ENCODE measurements around the gene LYSMD2. TPM values are rescaled to one million over a fixed set of nuclear protein-coding genes. Genes with fewer than 3 reads are reported as not detected.
A peak's percentile ranks its signal among the peaks of the same experiment; 100 is the strongest.

Gene LYSMD2
- total RNA-seq, 1 donor from 2014 or later, result 33.4 TPM

DNA sequence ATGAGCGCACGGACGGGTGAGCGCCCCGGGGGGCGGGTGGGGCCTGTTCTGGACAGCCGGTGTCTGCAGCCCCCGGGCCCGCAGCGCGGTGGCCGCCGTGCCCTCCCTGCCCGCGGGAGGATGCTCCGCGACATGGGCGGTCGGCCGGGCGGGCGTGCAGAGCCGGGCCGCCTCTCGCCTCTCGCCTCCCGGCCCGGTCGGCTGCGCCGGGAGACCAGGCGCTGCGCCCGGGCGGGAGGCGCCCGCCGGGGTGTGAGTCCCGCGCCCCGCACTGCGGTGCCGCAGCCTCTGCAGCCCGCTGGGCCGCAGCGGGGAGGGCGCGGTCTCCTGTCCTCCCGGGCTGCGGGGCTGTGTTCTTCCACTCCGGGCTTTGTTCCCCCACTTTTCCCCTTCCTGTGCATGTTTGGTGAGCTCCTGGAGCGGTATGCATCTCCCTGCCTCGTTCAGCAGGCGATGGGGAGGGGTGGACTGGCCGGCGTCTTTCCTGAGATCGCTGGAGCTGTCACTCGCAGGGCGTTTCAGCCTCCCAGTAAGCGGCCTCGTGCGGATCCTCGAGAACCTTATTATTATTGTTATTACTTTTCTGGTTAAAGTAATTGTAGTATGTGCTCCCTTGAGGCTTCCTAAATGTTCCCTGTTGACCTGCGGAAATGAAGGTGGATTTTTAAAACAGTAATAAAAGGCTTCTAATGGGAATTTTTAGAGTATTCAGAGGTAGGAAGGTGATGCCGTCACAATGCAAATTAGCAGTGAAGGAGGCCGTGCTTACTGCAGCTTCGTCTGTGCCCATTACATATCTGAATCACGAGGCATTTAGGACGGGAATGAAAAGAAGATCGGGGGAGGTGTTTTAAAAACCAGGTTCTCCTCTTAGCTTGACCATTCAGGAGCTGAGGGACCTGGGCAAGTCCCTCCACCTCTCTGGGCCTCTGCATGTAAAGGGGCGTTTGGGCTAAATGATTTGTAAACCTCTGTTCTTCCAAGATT, 14.5 kb upstream of the LYSMD2 start:
- DNase-seq, result peak; percentile 56

DNA sequence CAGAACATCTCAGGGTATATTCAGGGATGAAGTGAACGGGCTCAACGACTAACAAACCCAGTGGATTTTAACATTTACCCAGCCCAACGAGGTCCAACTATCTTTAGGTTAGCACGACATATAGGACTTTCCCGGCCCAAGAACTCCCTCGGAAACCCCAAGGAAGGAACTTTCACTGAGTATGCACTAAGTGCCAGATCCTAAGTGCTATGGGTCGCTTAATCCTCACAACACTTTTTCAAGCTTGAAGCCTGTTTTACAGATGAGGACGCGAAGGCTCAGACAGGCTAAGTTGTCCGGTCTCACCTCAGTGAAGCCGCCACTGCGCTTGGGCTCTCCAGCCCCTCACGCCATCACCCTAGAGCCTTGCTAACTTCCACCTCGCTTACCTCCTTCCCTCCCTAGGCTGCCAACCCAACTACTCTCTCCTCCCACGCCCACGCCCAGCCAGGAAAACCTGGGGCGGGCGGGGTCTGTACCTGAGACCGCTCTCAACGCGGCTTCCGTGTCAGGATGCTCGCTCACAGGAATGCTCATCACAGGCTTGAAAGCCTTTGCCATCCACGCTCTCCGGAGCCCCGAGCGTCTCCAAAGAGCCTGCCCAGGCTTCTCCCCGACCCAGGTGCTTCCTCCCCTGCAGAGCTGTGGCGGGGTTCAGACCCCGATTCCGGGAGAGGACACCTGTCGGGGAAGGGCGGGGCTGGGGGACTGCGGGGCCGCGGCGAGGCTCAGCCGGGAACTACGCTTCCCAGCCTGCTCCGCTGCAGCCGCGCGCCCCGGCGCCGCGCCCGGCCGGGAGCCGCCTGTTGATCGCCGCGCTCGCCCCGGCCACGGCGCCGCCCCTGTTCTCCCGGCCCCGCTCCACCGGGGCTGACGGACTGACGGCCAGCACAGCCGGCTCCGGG, 13.6 kb upstream of the LYSMD2 start, which contains the start of gene TMOD2:
TSS of gene TMOD2 (plus strand) at position 806 of the 905 bp plus-strand sequence. CDS start 14,845 bp downstream, outside the sequence.
- DNase-seq, result peak; percentile 49

DNA sequence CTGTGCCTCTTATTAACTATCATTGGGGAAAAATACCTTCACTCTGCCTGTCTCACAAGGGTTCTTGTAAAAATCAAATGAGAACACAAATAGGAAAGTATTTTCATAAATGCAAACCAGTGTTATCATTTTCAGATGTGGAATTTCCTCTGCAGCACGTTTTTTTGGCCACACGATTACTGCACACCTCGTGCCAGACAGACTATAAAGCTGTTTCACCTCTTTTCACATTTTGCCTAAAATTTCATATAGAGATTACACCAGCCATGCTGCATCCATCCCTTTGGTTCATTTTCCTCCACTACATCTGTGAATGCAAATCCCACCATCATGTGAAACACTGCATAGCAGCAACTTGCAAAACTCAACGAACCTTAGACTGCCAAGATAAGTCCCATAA, 12.7 kb upstream of the LYSMD2 start:
- no peak for DNase-seq

DNA sequence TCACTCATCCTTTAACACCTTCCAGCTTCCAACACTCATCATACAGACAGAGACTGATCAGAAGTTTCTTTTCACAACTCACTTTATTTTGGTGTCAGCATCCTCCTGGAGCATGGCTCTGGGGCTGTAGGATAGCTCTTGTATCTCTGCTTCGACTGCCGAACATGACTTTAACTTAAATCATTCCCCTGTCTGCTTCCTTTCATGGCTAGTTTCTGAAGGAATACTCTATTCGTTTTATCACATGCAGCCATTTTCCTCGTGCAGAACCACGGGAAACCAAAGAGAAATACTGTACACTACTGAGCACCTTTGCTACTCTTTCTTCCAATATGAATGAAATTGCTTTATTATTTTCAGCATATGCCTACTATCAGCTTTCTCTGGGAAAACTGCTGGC, 11.9 kb upstream of the LYSMD2 start:
- no peak for DNase-seq

DNA sequence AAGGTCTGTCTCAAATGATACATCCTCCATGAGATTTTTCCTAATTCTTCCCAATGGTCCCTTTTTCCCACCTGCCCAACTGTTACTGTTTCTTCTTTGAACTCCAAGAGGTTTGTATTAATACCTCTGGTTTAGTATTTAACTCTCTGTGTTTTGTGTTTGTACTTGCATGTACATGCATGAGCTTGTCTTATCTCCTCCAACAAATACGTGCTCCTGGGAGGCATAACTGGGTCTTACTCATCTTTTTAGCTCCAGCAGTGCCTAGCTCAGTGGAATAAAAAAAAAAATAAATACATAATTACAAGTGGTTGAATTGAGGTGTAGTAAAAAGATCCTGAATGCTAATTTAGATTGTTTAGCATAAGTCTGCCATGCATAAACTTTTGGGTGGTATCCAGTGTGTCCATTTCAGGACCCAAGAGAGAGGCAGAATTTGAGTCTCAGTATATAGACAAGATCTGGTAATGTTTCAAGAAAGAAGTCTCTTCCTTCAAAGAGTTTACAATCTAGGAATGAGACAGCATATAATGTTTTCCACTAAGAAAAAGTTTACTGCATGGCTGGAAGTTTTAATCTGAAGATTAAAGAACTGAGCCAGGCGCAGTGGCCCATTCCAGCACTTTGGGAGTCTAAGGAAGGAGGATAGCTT, 1.7 kb upstream of the LYSMD2 start:
- no peak for DNase-seq

DNA sequence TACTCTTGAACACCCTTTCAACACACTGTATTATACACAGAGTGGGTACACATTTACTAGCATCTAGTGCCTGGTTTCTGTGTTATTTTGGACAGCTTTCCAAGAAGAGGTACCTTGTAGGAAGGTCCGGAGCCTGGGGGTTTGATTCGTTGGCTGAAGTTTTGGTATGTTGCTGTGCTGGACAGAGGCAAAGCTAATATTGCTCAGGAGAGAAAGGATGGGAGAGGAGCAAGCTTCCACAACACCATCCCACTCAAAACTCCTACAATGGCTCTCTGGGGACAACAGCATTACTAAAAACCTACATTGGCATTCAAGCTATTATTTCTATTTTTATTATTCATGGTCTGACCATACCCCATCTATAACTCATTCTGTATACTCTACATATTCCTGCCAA, 1.1 kb upstream of the LYSMD2 start:
- DNase-seq, result no peak

DNA sequence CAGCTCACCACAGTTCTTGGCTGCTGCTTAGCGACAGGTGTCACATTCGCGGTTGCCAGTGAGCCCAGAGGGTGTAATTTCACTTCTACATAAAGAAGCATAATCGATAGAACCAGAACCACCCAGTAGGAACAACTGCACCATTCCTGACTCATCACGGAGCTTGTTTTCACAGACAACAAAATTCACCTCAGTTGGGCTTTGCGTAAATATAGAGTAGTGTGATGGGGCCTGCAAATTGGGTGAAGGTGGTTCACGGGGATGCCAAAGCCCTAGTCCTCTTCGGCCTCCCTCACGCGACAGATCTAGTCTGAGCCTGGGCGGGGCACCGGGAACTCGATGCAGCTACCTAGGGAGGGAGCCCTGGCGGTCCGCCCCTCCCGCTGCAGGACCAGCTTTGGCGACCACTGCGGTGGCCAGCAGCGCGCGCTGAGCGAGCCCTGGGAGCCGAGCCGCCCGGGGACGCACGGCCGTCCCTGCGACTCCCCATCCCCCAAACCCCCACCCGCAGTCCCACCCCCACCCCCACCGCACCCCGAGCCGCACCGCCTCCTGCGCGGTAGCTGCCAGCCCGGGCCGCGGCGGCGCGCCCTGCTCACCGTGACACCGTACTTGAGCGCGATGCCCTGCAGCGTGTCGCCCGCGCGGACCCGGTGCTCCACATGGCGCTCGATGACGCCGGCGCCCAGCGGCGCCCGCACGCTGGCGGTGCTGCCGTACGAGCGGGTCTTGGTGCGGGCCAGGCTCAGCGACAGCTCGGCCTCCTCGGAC, 519 bp downstream of the LYSMD2 start:
- peak; percentile 35 for DNase-seq

DNA sequence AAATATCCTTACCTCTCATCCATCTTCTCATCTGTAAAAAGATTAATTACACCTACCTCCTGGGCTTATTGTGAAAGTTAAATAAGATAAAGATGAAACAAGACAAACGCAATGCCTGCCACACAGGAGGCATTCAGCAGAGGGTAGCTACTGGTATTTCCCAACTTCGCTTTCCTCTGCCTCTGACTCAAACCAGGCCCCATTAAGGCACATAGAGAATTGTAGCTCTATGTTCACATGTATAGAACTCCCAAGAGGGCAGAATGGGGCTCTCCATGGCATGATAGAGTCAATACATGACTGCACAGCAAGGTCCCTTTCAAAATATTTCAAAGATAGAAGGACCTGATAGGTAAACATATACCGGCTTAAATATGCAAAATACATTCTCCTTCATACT, 1.4 kb downstream of the LYSMD2 start:
- no peak for DNase-seq

DNA sequence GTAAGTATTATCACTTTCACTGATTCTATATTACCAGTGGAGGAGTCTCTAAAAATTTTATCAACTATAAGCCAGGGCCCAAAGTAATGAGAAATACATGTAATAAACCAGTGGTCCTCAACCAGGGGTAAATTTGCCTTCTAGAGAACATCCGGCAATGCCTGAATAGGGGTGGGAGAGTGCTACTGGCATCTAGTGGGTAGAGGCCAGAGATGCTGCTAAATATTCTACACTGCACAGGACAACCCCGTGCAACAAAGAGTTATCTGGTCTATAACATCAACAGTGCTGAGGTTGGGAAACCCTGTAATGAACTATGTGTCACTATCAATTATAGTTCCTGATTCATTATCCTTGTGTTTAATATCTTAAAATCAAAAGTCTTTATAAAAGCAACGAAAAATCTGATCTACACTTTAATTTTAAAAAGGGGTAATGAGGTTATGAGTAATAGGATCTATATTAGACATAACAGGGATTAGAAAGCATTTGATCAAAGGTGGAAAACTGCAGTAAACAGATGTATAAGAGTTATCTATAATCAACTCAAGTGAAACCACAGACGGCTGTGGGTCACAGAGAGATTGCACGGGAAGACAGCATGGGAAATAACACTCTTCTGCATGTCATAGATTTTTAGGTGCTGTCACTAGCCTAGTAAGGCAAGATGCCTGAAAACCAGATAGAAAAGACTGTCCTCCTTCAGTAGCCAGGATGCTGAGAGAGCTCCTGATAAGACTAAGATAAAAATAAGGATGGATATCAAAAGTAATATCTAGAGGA, 2.0 kb downstream of the LYSMD2 start:
- peak; percentile 13 for DNase-seq

DNA sequence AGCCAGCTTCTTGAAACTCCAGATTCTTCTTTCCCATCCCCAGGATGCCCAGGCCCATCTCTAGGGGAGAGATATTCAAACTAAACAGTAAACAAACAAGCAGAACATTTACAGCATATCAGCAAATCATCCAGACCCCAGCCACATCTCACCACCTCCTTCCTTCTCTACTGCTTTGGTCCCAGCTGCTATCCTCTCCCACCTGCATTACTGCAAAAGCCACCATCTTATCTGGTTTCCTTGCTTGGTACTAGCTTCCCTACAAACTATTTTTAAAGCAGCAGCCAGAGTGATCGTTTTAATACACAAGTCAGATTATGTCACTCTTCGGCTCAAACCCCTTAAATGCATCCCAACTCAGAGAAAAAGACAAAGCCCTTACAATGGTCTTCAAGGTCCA, 4.8 kb downstream of the LYSMD2 start:
- no peak for DNase-seq

DNA sequence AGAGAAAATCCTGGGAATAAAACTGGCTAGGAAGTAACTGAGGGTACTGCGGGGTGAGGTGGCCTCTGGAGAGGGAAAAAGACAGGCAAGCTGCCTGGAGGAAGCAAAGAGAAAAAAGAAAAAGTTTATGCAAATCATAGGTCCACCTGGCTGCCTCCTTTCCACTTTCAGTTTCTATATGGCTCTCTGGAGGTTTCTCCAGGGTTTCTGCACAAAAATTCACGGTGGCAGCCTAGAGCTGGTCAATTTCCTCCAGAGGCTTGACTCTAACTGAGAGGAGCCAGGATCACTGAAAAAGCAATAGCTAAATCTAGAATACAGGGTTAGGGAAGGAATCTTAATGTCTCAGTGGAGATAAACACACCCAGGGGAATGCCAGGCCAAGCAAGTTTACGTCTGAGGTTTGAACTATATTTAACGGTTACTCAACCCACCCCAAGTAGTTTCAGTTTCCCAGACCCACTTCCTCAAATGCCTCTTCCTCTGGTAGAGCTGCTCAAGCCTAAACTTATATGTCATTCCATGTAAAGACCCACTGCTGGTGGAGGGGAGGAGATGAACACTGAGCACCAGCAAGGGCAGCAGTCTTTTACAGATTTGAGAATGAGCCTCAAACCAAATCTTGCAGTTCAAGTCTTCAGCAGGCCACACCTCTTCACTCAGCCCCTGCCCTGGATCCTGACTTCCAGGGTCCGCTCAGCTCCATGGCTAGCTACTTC, 5.7 kb downstream of the LYSMD2 start:
- DNase-seq, result peak; percentile 17

DNA sequence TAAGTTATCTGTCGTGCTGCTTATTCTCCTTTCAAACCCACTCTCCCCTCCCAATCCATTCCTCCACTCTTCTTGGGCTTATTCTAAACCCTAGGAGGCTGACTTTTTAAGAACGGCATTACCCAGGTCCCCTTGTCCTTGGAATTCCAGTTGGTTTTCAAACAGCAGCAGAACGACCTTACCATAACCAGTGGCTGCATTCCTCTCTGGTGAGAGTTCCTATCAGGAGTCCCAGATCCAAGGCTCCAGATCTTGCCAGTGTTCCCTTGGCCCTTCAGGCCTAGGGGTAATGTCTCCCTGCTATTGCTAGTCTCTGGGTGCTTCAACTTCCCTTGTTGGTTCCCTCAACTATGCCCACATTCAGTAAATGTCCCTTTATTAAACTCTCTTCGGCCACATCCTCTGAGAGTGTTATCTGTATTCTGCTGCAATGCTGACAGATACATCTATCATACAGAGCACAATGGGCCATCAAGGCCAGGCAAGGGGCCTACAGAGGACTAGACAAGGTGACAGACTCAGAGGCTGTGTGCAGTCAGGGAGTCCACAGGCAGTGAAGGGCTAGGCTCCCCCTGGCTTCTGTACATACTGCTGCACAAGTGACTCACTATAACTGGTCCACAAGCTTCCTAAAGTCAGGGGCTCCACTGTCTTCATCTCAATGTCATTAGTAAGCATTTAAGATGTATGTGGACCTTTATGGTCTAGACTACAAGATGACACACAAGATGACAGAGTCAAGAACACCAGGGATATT, 10.1 kb downstream of the LYSMD2 start:
- DNase-seq, result peak; percentile 6

DNA sequence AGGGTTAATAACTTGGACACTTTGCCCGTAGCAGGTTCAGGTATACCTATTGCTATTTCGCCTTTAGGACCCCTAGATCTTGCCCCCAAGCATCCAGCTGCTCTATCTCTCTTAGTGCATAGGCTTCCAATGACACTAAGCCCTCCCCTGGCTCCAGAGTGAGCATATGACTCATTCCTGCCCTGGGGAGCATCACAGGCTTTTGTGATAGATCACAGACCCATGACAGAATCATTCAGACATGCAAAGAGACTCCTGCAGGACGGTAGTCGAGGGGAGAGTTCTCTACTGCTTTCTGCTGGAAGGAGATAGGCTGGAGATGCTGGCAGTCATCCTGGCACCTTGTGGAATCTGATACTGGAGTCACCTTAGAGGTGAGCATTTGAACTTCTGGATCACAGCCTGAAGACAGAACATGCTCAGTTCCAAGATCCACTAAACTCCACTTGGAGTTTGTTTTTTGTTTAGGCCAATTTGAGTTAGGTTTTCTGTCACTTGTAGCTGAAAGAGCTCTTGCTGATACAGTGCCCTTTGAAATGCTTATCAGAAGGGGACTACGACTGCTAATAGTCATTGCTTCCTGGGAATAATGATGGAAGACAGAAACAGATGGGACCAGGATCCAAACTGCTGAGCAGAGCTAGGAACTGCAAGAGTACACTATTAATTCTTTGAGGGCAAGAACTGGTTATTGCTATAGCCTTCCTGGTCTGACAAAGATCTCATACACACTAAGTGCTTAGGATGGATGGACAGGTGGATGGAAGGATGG, 11.0 kb downstream of the LYSMD2 start:
- peak; percentile 64 for DNase-seq

DNA sequence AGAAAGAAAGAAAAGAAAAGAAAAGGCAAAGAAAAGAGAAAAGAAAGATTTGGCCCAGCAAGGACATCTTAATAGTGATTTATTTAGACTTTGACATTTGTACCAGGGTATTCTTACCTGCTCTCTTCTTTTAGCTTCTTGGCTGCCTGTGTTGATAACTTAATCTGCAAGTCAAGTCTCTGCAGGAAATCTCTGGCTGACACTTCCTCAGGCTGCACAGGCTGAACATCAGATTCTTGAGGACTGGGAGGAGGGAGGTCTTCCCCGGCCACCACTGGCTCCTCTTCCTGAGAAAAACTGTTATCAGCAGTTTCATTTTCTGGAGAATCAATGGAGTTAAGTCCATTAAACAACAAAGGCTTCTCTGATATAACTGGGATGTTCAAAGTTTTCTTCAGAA, 12.8 kb downstream of the LYSMD2 start:
- peak; percentile 49 for DNase-seq

DNA sequence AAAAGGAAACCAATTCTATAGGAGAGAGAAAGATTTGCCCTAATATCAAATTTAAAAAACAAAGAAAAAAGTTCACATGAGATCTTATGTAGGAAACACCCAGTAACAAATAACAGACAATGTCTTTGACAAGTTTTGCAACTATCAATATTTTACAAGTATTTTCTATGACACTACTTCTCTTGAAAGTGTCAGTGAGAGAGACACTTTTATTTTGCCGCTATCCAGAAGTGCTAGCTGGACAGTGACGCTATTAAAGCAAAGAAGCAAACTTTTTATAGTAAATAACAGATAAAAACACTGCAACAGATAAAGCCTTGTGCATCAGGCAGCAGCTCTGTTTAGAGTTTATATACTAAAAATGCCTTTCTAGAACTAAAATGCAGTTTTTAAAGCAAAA, 13.3 kb downstream of the LYSMD2 start:
- DNase-seq, result no peak

DNA sequence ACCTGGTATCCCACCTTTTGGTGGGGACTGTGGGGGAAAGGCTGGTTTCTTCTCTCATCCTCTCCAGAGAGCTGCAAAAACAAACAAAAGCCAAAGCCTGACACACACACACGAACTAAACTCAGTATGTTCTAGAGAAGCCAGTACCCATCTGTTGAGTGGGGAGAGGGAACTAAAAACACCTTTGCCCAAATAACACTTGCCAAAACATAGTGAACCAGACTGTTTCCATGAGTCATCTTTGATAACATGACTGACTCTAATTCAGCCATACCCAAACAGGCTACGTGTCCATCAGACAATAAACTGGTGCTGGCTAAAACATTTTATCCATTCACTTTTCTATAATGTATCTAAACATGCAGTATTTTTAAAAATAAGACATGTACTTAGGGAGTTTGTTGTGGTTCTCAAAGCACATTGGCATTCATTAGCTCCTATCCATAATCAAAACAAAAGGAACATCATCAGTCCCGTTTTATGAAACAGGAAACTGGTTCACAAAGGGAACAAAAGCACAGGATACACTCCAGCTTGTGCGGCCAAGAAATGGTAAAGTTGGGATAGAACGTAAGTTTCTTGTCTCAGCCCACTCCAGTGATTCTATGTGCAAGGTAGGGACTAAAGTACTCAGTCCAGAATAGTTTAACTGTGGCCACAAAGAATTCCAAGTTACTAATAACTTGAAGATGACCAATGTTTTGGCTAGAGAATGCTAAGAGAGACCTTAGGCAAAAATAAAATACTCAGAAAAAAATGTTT, 16.1 kb downstream of the LYSMD2 start:
- DNase-seq, result peak; percentile 86

DNA sequence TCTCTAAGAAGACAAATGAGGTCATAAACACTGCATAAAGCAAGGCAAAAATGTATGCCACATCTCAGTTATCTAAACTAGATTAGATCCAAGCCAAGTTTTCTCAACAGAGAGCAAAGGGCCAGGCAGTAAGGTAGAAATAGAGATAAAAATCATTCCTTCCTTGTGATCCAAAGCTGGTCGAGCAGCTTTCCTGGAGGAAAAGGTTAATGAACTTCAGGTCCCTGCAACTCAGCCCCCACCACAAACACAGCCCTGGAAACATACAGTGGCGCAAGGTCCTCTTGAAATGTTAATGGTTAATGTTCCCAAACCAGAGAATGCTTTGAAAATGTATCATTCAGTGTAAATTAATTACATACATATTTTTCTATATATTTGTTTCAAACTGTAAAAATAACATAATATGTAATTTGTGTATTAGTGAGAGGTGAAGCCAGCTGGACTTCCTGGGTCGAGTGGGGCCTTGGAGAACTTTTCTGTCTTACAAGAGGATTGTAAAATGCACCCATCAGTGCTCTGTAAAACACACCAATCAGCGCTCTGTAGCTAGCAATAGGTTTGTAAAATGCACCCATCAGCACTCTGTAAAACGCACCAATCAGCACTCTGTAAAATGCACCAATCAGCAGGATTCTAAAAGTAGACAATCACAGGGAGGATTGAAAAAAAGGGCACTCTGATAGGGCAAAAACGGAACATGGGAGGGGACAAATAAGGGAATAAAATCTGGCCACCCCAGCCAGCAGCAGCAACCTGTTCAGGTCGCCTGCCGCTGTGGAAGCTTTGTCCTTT, 17.1 kb downstream of the LYSMD2 start:
- no peak for DNase-seq
